Small intestine (tissue), 7 donors: Measurements from ENCODE around the gene KRTAP10-2. TPM values are rescaled to one million over a fixed set of nuclear protein-coding genes. Genes with fewer than 3 reads are reported as not detected.
"Not testable (repeated sequence)": the region's sequence is repeated elsewhere in the genome, so short reads cannot be mapped to it uniquely, and the experiment has no call there.

Experiments used
- DNase-seq, 2 donors: peaks; one replicate each; pipeline versions ENCODE4 v3.0.0 to v3.0.0-alpha.2; 2013
- FAIRE-seq: peaks from 2 replicates; lab custom pipeline; 2012; peaks lifted over from hg19 to GRCh38; lab: Jason Lieb, UNC
- H3K27ac ChIP-seq, 3 donors: one replicate each; pipeline ENCODE4 v1.5.1; 2013; ENCODE audit warnings: low read length in 2 of 3, mild to moderate bottlenecking in 2 of 3, control low read depth in 1 of 3, inconsistent platforms in 1 of 3, low read depth in 1 of 3, moderate library complexity in 1 of 3
- H3K27me3 ChIP-seq, 3 donors: one replicate each; pipeline ENCODE4 v1.6.1; 2013; ENCODE audit warnings: low read length in 3 of 3, inconsistent platforms in 1 of 3; ENCODE audit not compliant: control insufficient read depth in 3 of 3, insufficient read depth in 3 of 3
- H3K36me3 ChIP-seq, 3 donors: one replicate each; pipeline ENCODE4 v1.6.1; 2013; ENCODE audit warnings: low read length in 3 of 3, inconsistent platforms in 1 of 3, low read depth in 1 of 3, mild to moderate bottlenecking in 1 of 3, moderate library complexity in 1 of 3; ENCODE audit not compliant: control insufficient read depth in 3 of 3, insufficient read depth in 2 of 3
- H3K4me1 ChIP-seq, 3 donors: one replicate each; pipeline ENCODE4 v1.6.1; 2013; ENCODE audit warnings: low read length in 2 of 3, inconsistent platforms in 1 of 3, low read depth in 1 of 3, mild to moderate bottlenecking in 1 of 3, moderate library complexity in 1 of 3; ENCODE audit not compliant: control insufficient read depth in 3 of 3, insufficient read depth in 2 of 3
- H3K4me3 ChIP-seq, 3 donors: one replicate each; pipeline ENCODE4 v1.5.1; 2013; ENCODE audit warnings: low read length in 3 of 3, control low read depth in 1 of 3, inconsistent platforms in 1 of 3, low read depth in 1 of 3, mild to moderate bottlenecking in 1 of 3, moderate library complexity in 1 of 3
- H3K9me3 ChIP-seq, 2 donors: one replicate each; pipeline ENCODE4 v1.6.1; 2013; ENCODE audit warnings: low read depth in 1 of 2, low read length in 1 of 2; ENCODE audit not compliant: control insufficient read depth in 2 of 2, insufficient read depth in 1 of 2
- WGBS, 3 donors: extraction: QIAGEN DNeasy Blood & Tissue Kit; methylation state at CpG; one replicate each; pipeline ENCODE4 v1.1.7; 2013; 5-methylcytosine and 5-hydroxymethylcytosine counted together
- polyA plus RNA-seq, 4 donors: library from polyadenylated mRNA; stranded (reverse) in 3 of 4; unstranded in 1 of 4; fragments of 200-250 nt in 3 of 4; fragments of 120-200 nt in 1 of 4; gene quantifications; one replicate each; pipeline versions ENCODE4 v1.2.1 to v1.2.3, GENCODE V29; 2013
- donor health status: healthy with polysubstance abuse.
- donor health status: control.
- donor health status: control.
- donor health status: Bipolar disorder and iron deficiency.
- donor health status: healthy.

KRTAP10-2 gene
- polyA plus RNA-seq, 4 donors, result not detected

- Histone ChIP-seq H3K4me1 (no peaks in the 10 kb centered on the region), H3K36me3 (no peaks in the 10 kb centered on the region), H3K4me3 (no peak overlapping the region), H3K27ac (no peak overlapping the region), H3K27me3 (peaks cover 0 to 7% (median 6%) of the 10 kb centered on the region in 3 donors), H3K9me3 (no peaks in the 10 kb centered on the region)
- FAIRE-seq, result no peak
- no peak for DNase-seq
- 89 to 93% (median 90%) methylated on average over 2 of the region's 2 CpGs for WGBS, 3 donors
Measured at GRCh38 chr21:44589094-44589493, 37.8 kb upstream of the KRTAP10-2 start.

- Histone ChIP-seq H3K4me1 (no peaks in the 10 kb centered on the region), H3K36me3 (no peaks in the 10 kb centered on the region), H3K9me3 (peaks cover 0 to 5% of the 10 kb centered on the region in 2 donors), H3K27me3 (peaks cover 0 to 7% (median 0%) of the 10 kb centered on the region in 3 donors), H3K27ac (no peak overlapping the region), H3K4me3 (no peak overlapping the region)
- WGBS, 3 donors, result 63 to 86% (median 82%) methylated on average over 3 of the region's 3 CpGs
- FAIRE-seq (no peak), DNase-seq (no peak)
Measured at GRCh38 chr21:44585892-44586291, 34.6 kb upstream of the KRTAP10-2 start.

- Histone ChIP-seq H3K27me3 (peaks cover 0 to 3% (median 0%) of the 10 kb centered on the region in 3 donors), H3K4me1 (no peaks in the 10 kb centered on the region), H3K4me3 (no peak overlapping the region), H3K36me3 (no peaks in the 10 kb centered on the region), H3K9me3 (peaks cover 0 to 5% of the 10 kb centered on the region in 2 donors), H3K27ac (no peak overlapping the region)
- 58 to 70% (median 64%) methylated on average over 6 of the region's 6 CpGs for WGBS, 3 donors
- DNase-seq (no peak), FAIRE-seq (no peak)
Measured at GRCh38 chr21:44583800-44584147, 32.5 kb upstream of the KRTAP10-2 start.

GRCh38 chr21:44583089-44583799, 31.9 kb upstream of the KRTAP10-2 start:
- WGBS, 3 donors, result 37 to 48% (median 46%) methylated on average over 11 of the region's 11 CpGs
- H3K9me3 ChIP-seq, result peaks cover 0 to 10% of the 10 kb centered on the region in 2 donors
- no peaks in the 10 kb centered on the region for H3K36me3 ChIP-seq
- peaks cover 0 to 3% (median 0%) of the 10 kb centered on the region in 3 donors for H3K27me3 ChIP-seq
- no peak for DNase-seq
- no peak overlapping the region for H3K27ac ChIP-seq
- H3K4me1 ChIP-seq, result no peaks in the 10 kb centered on the region
- FAIRE-seq, result no peak
- H3K4me3 ChIP-seq, result no peak overlapping the region

GRCh38 chr21:44582055-44582454, 30.8 kb upstream of the KRTAP10-2 start:
- Histone ChIP-seq H3K9me3 (peaks cover 0 to 14% of the 10 kb centered on the region in 2 donors), H3K4me3 (no peak overlapping the region), H3K27ac (no peak overlapping the region), H3K36me3 (no peaks in the 10 kb centered on the region), H3K4me1 (no peaks in the 10 kb centered on the region), H3K27me3 (peaks cover 0 to 3% (median 0%) of the 10 kb centered on the region in 3 donors)
- FAIRE-seq (no peak), DNase-seq (no peak)
- 76 to 80% (median 77%) methylated on average over 14 to 15 of the region's 15 CpGs for WGBS, 3 donors

GRCh38 chr21:44581158-44581557, 29.9 kb upstream of the KRTAP10-2 start:
- no peak for FAIRE-seq
- H3K36me3 ChIP-seq, result no peaks in the 10 kb centered on the region
- no peak overlapping the region for H3K27ac ChIP-seq
- H3K9me3 ChIP-seq, result peaks cover 0 to 19% of the 10 kb centered on the region in 2 donors
- H3K27me3 ChIP-seq, result peaks cover 0 to 3% (median 0%) of the 10 kb centered on the region in 3 donors
- WGBS, 3 donors, result 83 to 91% (median 88%) methylated on average over 3 of the region's 3 CpGs
- no peak for DNase-seq
- H3K4me3 ChIP-seq, result no peak overlapping the region
- H3K4me1 ChIP-seq, result no peaks in the 10 kb centered on the region

- not testable (repeated sequence) for H3K27ac ChIP-seq, FAIRE-seq, DNase-seq, H3K27me3 ChIP-seq, H3K4me3 ChIP-seq, H3K36me3 ChIP-seq, H3K4me1 ChIP-seq
- H3K9me3 ChIP-seq, result peaks cover 0 to 27% of the 10 kb centered on the region in 2 donors
- WGBS, 3 donors, result 22 to 37% (median 27%) methylated on average over 18 to 19 of the region's 19 CpGs
Measured at GRCh38 chr21:44580231-44580821, 29.0 kb upstream of the KRTAP10-2 start, which contains the start of gene KRTAP10-5. TSS of gene KRTAP10-5 (minus strand) at chr21:44580604. CDS start at chr21:44580578, 26 bp downstream.

GRCh38 chr21:44579833-44580144, 28.5 kb upstream of the KRTAP10-2 start:
- Histone ChIP-seq H3K27me3 (no peaks in the 10 kb centered on the region), H3K27ac (no peak overlapping the region), H3K4me1 (no peaks in the 10 kb centered on the region), H3K36me3 (no peaks in the 10 kb centered on the region), H3K9me3 (peaks cover 0 to 28% of the 10 kb centered on the region in 2 donors), H3K4me3 (no peak overlapping the region)
- DNase-seq, result no peak
- FAIRE-seq, result no peak
- 61 to 74% (median 64%) methylated on average over 6 to 7 of the region's 7 CpGs for WGBS, 3 donors
